ENCODE results near the gene FAM13C.
"Not testable (repeated sequence)": the region's sequence is repeated elsewhere in the genome, so short reads cannot be mapped to it uniquely, and the experiment has no call there.

FAM13C gene

GRCh38 chr10:59362144-59362958 is at the start of gene FAM13C:
FAM13C (minus strand) TSS chr10:59362549; CDS start chr10:59362460, 89 bp downstream.
- Histone ChIP-seq H3K4me1 (peaks cover 18% of the 10 kb centered on the region), H3K27me3 (ENCODE audit: low read depth) (no peaks in the 10 kb centered on the region), H3K4me3 (peak within 1 kb of the TSS; percentile 25), H3K9me3 (no peaks in the 10 kb centered on the region), H3K36me3 (replicated peaks) (no peaks in the 10 kb centered on the region)
- peak; percentile 47 to 79 for DNase-seq (ENCODE audit: low spot score in 2 of 2)
- in situ Hi-C loops (cut with MboI; ENCODE audit: low sequenced_read_pairs): no loop called here

GRCh38 chr10:59405235-59405634 is 42.9 kb upstream of the FAM13C start:
- H3K4me1 ChIP-seq: no peaks in the 10 kb centered on the region
- H3K36me3 ChIP-seq (replicated peaks): no peaks in the 10 kb centered on the region
- H3K27me3 ChIP-seq (ENCODE audit: low read depth): no peaks in the 10 kb centered on the region
- no peak overlapping the region for H3K4me3 ChIP-seq
- in situ Hi-C loops (cut with MboI; ENCODE audit: low sequenced_read_pairs): no loop called here
- H3K9me3 ChIP-seq: no peaks in the 10 kb centered on the region
- DNase-seq (ENCODE audit: low spot score in 2 of 2): no peak

DNA sequence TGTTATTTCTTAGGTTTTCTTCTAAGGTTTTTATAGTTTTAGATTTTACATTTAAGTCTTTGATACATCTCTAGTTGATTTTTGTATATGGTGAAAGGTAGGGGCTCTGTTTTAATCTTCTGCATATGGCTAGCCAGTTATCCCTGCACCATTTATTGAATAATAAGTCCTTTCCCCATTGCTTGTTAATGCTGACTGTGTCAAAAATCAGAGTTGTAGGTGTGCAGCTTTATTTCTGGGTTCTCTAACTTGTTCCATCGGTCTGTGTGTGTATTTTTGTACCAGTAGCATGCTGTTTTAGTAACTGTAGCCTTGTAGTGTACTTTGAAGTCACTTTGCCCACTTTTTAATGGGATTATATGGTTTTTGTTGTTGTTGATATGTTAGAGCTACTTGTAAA is 37.9 kb upstream of the FAM13C start:
- DNase-seq (ENCODE audit: low spot score in 2 of 2): no peak
- H3K4me3 ChIP-seq: no peak overlapping the region
- no peaks in the 10 kb centered on the region for H3K36me3 ChIP-seq (replicated peaks)
- no peaks in the 10 kb centered on the region for H3K4me1 ChIP-seq
- in situ Hi-C loops (cut with MboI; ENCODE audit: low sequenced_read_pairs): no loop called here
- H3K27me3 ChIP-seq (ENCODE audit: low read depth): no peaks in the 10 kb centered on the region
- no peaks in the 10 kb centered on the region for H3K9me3 ChIP-seq

GRCh38 chr10:59399329-59399728 is 37.0 kb upstream of the FAM13C start:
- in situ Hi-C loops (cut with MboI; ENCODE audit: low sequenced_read_pairs); H3K9me3 ChIP-seq; H3K4me3 ChIP-seq; DNase-seq (ENCODE audit: low spot score in 2 of 2); H3K4me1 ChIP-seq; H3K36me3 ChIP-seq (replicated peaks); H3K27me3 ChIP-seq (ENCODE audit: low read depth): not testable (repeated sequence)

- Histone ChIP-seq H3K9me3 (no peaks in the 10 kb centered on the region), H3K4me1 (no peaks in the 10 kb centered on the region), H3K4me3 (no peak overlapping the region), H3K36me3 (replicated peaks) (no peaks in the 10 kb centered on the region), H3K27me3 (ENCODE audit: low read depth) (no peaks in the 10 kb centered on the region)
- in situ Hi-C loops (cut with MboI; ENCODE audit: low sequenced_read_pairs): no loop called here
- DNase-seq (ENCODE audit: low spot score in 2 of 2): no peak
Observed at GRCh38 chr10:59397961-59398360, 35.6 kb upstream of the FAM13C start.

GRCh38 chr10:59395984-59396383 is 33.6 kb upstream of the FAM13C start:
- H3K27me3 ChIP-seq (ENCODE audit: low read depth): no peaks in the 10 kb centered on the region
- H3K36me3 ChIP-seq (replicated peaks): no peaks in the 10 kb centered on the region
- no peaks in the 10 kb centered on the region for H3K9me3 ChIP-seq
- no peaks in the 10 kb centered on the region for H3K4me1 ChIP-seq
- no peak for DNase-seq (ENCODE audit: low spot score in 2 of 2)
- H3K4me3 ChIP-seq: no peak overlapping the region
- in situ Hi-C loops (cut with MboI; ENCODE audit: low sequenced_read_pairs): no loop called here

DNA sequence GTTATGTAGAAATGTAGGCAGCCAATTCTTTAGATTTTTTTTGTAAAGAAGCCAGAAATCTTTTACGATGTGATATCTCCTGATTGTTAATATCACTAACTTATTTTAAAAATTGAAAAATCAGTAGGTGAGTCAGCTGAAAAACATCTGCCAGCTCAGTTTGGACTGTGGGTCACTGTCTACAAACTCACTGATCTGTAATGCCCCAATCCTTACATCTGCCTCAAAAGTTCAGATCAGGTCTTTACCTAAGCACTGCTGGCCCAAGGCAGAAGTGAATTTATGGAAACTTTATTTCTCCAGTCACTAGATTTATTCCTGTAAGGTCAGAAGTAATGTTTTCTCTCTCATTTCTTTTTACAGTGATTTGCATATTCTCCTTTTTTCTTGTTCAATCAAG is 31.0 kb upstream of the FAM13C start:
- no peak for DNase-seq (ENCODE audit: low spot score in 2 of 2)

GRCh38 chr10:59391060-59391459 is 28.7 kb upstream of the FAM13C start:
- Histone ChIP-seq H3K9me3 (no peaks in the 10 kb centered on the region), H3K4me1 (no peaks in the 10 kb centered on the region), H3K36me3 (replicated peaks) (no peaks in the 10 kb centered on the region), H3K4me3 (no peak overlapping the region), H3K27me3 (ENCODE audit: low read depth) (no peaks in the 10 kb centered on the region)
- no peak for DNase-seq (ENCODE audit: low spot score in 2 of 2)
- in situ Hi-C loops (cut with MboI; ENCODE audit: low sequenced_read_pairs): no loop called here

More for the DNA sequence above, 31.0 kb upstream of the FAM13C start:
- no peaks in the 10 kb centered on the region for H3K27me3 ChIP-seq (ENCODE audit: low read depth)
- in situ Hi-C loops (cut with MboI; ENCODE audit: low sequenced_read_pairs): no loop called here
- no peaks in the 10 kb centered on the region for H3K36me3 ChIP-seq (replicated peaks)
- no peak overlapping the region for H3K4me3 ChIP-seq
- no peaks in the 10 kb centered on the region for H3K4me1 ChIP-seq
- H3K9me3 ChIP-seq: no peaks in the 10 kb centered on the region

DNA sequence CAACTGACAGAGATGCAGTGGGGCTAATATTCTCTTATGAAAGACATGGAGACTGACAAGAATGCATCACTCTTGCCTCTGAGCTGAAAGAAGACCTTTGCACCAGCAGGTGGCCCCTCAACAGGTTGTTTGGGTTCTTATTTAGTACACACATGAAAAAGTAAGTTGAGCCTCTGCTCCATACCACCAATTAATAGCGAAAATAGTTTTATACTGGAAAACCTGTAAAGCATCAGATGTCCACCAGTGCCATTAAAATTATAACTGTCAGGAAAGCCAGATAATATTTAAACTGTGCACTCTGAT is 26.3 kb upstream of the FAM13C start:
- no peak for DNase-seq (ENCODE audit: low spot score in 2 of 2)
- no peaks in the 10 kb centered on the region for H3K9me3 ChIP-seq
- in situ Hi-C loops (cut with MboI; ENCODE audit: low sequenced_read_pairs): no loop called here

GRCh38 chr10:59387951-59388670 is 25.8 kb upstream of the FAM13C start:
- no peak overlapping the region for H3K4me3 ChIP-seq
- DNase-seq (ENCODE audit: low spot score in 2 of 2): no peak
- no peaks in the 10 kb centered on the region for H3K36me3 ChIP-seq (replicated peaks)
- H3K9me3 ChIP-seq: no peaks in the 10 kb centered on the region
- H3K27me3 ChIP-seq (ENCODE audit: low read depth): no peaks in the 10 kb centered on the region
- in situ Hi-C loops (cut with MboI; ENCODE audit: low sequenced_read_pairs): no loop called here
- H3K4me1 ChIP-seq: no peaks in the 10 kb centered on the region

More for the DNA sequence above, 26.3 kb upstream of the FAM13C start:
- Histone ChIP-seq H3K36me3 (replicated peaks) (no peaks in the 10 kb centered on the region), H3K27me3 (ENCODE audit: low read depth) (no peaks in the 10 kb centered on the region), H3K4me3 (no peak overlapping the region), H3K4me1 (no peaks in the 10 kb centered on the region)

- Histone ChIP-seq H3K27me3 (ENCODE audit: low read depth) (no peaks in the 10 kb centered on the region), H3K9me3 (no peaks in the 10 kb centered on the region), H3K4me1 (no peaks in the 10 kb centered on the region), H3K36me3 (replicated peaks) (no peaks in the 10 kb centered on the region), H3K4me3 (no peak overlapping the region)
- in situ Hi-C loops (cut with MboI; ENCODE audit: low sequenced_read_pairs): no loop called here
- DNase-seq (ENCODE audit: low spot score in 2 of 2): no peak
Observed at GRCh38 chr10:59384761-59385160, 22.4 kb upstream of the FAM13C start.

DNA sequence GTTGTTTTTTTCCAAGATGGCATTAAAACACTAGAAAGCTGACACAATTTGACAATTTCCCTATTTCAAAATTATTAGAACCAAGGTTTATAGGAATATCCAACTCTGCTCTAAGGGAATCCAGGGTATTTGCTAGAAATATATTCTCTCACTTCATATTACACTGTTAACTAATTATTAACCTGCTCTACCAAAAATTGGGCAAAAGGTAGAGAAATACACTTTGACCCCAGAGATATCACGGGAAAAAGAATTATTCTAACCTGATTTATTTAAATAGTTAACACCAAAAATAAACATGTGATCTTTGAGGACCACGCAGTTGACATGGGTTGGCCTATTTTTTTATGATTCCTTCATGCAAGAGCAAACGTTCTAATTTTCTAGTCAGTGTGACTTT is 21.6 kb upstream of the FAM13C start:
- H3K9me3 ChIP-seq: no peaks in the 10 kb centered on the region
- in situ Hi-C loops (cut with MboI; ENCODE audit: low sequenced_read_pairs): no loop called here
- no peak for DNase-seq (ENCODE audit: low spot score in 2 of 2)
- H3K4me1 ChIP-seq: no peaks in the 10 kb centered on the region
- no peaks in the 10 kb centered on the region for H3K27me3 ChIP-seq (ENCODE audit: low read depth)
- H3K4me3 ChIP-seq: no peak overlapping the region
- H3K36me3 ChIP-seq (replicated peaks): no peaks in the 10 kb centered on the region

GRCh38 chr10:59383436-59383835 is 21.1 kb upstream of the FAM13C start:
- Histone ChIP-seq H3K4me1 (no peaks in the 10 kb centered on the region), H3K36me3 (replicated peaks) (no peaks in the 10 kb centered on the region), H3K4me3 (no peak overlapping the region), H3K27me3 (ENCODE audit: low read depth) (no peaks in the 10 kb centered on the region), H3K9me3 (no peaks in the 10 kb centered on the region)
- DNase-seq (ENCODE audit: low spot score in 2 of 2): no peak
- in situ Hi-C loops (cut with MboI; ENCODE audit: low sequenced_read_pairs): no loop called here

- Histone ChIP-seq H3K9me3 (no peaks in the 10 kb centered on the region), H3K27me3 (ENCODE audit: low read depth) (no peaks in the 10 kb centered on the region), H3K4me1 (no peaks in the 10 kb centered on the region), H3K36me3 (replicated peaks) (no peaks in the 10 kb centered on the region), H3K4me3 (no peak overlapping the region)
- DNase-seq (ENCODE audit: low spot score in 2 of 2): no peak
- in situ Hi-C loops (cut with MboI; ENCODE audit: low sequenced_read_pairs): no loop called here
Observed at GRCh38 chr10:59382831-59383295, 20.5 kb upstream of the FAM13C start.

All from HAP-1 (cell line).